Fibroblast of lung (primary cell): ENCODE measurements around the gene TRPC4AP. TPM values are rescaled to one million over a fixed set of nuclear protein-coding genes. Genes with fewer than 3 reads are reported as not detected.

Source experiments
- DNase-seq, 2 donors: peaks; one replicate each; pipeline versions ENCODE4 v3.0.0 to v3.0.0-alpha.2; 2010; ENCODE audit warnings: low read depth in 2 of 2
- H2AFZ ChIP-seq: 2 replicates; pipeline ENCODE4 v1.5.1; 2012; ENCODE audit warnings: low read length, control low read depth, inconsistent platforms
- H3K27ac ChIP-seq: 2 replicates; pipeline ENCODE4 v1.5.1; 2011; ENCODE audit warnings: low read length, control low read depth; ENCODE audit not compliant: insufficient read depth
- H3K27me3 ChIP-seq: 2 replicates; pipeline ENCODE4 v1.5.1; 2011; ENCODE audit warnings: mild to moderate bottlenecking, low read length; ENCODE audit not compliant: control insufficient read depth, insufficient read depth
- H3K36me3 ChIP-seq: 2 replicates; pipeline ENCODE4 v1.5.1; 2011; ENCODE audit warnings: low read length; ENCODE audit not compliant: control insufficient read depth, insufficient read depth
- H3K4me1 ChIP-seq: 2 replicates; pipeline ENCODE4 v1.5.1; 2011; ENCODE audit warnings: low read length; ENCODE audit not compliant: control insufficient read depth, insufficient read depth; ENCODE audit errors: extremely low read depth
- H3K4me2 ChIP-seq: 2 replicates; pipeline ENCODE4 v1.5.1; 2011; ENCODE audit warnings: low read length, control low read depth; ENCODE audit not compliant: insufficient read depth; ENCODE audit errors: extremely low read depth
- H3K4me3 ChIP-seq, 4 experiments: fragments of 200-600 bp in 1 of 4; sonication (generic) in 1 of 4; replicated peaks in 1 of 4; 2 replicates each; pipeline ENCODE4 v1.5.1; 2011 to 2016; ENCODE audit warnings: low read length in 4 of 4, low read depth in 3 of 4, mild to moderate bottlenecking in 3 of 4, control low read depth in 2 of 4, inconsistent platforms in 1 of 4, mixed read lengths in 1 of 4; ENCODE audit not compliant: insufficient read depth in 1 of 4; ENCODE audit errors: control extremely low read depth in 1 of 4
- H3K79me2 ChIP-seq: 2 replicates; pipeline ENCODE4 v1.5.1; 2012; ENCODE audit warnings: mild to moderate bottlenecking, low read length, inconsistent platforms; ENCODE audit not compliant: control insufficient read depth, insufficient read depth
- H3K9ac ChIP-seq: 2 replicates; pipeline ENCODE4 v1.5.1; 2011; ENCODE audit warnings: mild to moderate bottlenecking, low read length, control low read depth; ENCODE audit not compliant: insufficient read depth
- H3K9me3 ChIP-seq: 2 replicates; pipeline ENCODE4 v1.5.1; 2012; ENCODE audit warnings: low read depth, low read length; ENCODE audit not compliant: control insufficient read depth, insufficient read depth
- H4K20me1 ChIP-seq: 2 replicates; pipeline ENCODE4 v1.5.1; 2011; ENCODE audit warnings: low read length; ENCODE audit not compliant: control insufficient read depth, insufficient read depth; ENCODE audit errors: extremely low read depth
- CTCF ChIP-seq, 2 donors: IDR thresholded peaks in 1 of 2; conservative IDR thresholded peaks in 1 of 2; 1 replicate in 1 of 2; 2 replicates in 1 of 2; pipeline ENCODE4 v1.5.1; 2011 to 2012; ENCODE audit warnings: low read length in 2 of 2, control low read depth in 1 of 2, inconsistent platforms in 1 of 2, low read depth in 1 of 2, mild to moderate bottlenecking in 1 of 2
- EZH2 ChIP-seq: IDR thresholded peaks from 2 replicates; pipeline ENCODE4 v1.5.1; 2012; ENCODE audit warnings: low read length, control low read depth, mild to moderate bottlenecking; ENCODE audit errors: missing control alignments
- polyA plus RNA-seq, 2 donors: library from polyadenylated mRNA; depleted of rRNA in 1 of 2; stranded (reverse) in 1 of 2; unstranded in 1 of 2; fragments of >200 nt; gene quantifications; 2 replicates each; pipeline ENCODE4 v1.2.1, GENCODE V29; 2011 to 2012; ENCODE audit warnings: missing spikeins in 1 of 2
- total RNA-seq: library from RNA; depleted of rRNA; stranded (reverse); fragments of >200 nt; gene quantifications from 2 replicates; pipeline ENCODE4 v1.2.1, GENCODE V29; 2014

The TRPC4AP gene
- total and polyA plus RNA-seq, 2 donors (not counting 1 experiment from before 2014, with no cell fraction given), result 63.1 to 89.7 TPM

GRCh38 chr20:35006531-35006971, 86.1 kb downstream of the TRPC4AP start:
- TF ChIP-seq EZH2 (no peak), CTCF (conservative IDR thresholded peaks at IDR 0.05 in 1 of 2, IDR thresholded peaks at IDR 0.05 in 1 of 2; ENCODE audit: low read depth in 1 of 2, low read length in 2 of 2) (no peak)

GRCh38 chr20:35006009-35006408, 86.6 kb downstream of the TRPC4AP start:
- no peak overlapping the region for H3K9ac ChIP-seq
- H4K20me1 ChIP-seq, result no peaks in the 10 kb centered on the region
- no peaks in the 10 kb centered on the region for H3K4me1 ChIP-seq
- no peak overlapping the region for H3K4me2 ChIP-seq
- no peaks in the 10 kb centered on the region for H3K79me2 ChIP-seq
- H3K4me3 ChIP-seq, result no peak overlapping the region
- no peak for DNase-seq
- peaks cover 63% of the 10 kb centered on the region for H3K36me3 ChIP-seq
- TF ChIP-seq EZH2, result no peak
- TF ChIP-seq CTCF (conservative IDR thresholded peaks at IDR 0.05 in 1 of 2, IDR thresholded peaks at IDR 0.05 in 1 of 2; ENCODE audit: low read depth in 1 of 2, low read length in 2 of 2), result no peak
- H2AFZ ChIP-seq, result no peak overlapping the region
- H3K27ac ChIP-seq, result no peak overlapping the region
- no peaks in the 10 kb centered on the region for H3K27me3 ChIP-seq
- no peaks in the 10 kb centered on the region for H3K9me3 ChIP-seq

More at GRCh38 chr20:35006531-35006971, 86.1 kb downstream of the TRPC4AP start:
- no peak for DNase-seq
- H4K20me1 ChIP-seq, result no peaks in the 10 kb centered on the region
- no peak overlapping the region for H3K4me3 ChIP-seq
- no peak overlapping the region for H2AFZ ChIP-seq
- H3K4me1 ChIP-seq, result no peaks in the 10 kb centered on the region
- H3K36me3 ChIP-seq, result peaks cover 57% of the 10 kb centered on the region
- H3K27ac ChIP-seq, result no peak overlapping the region
- no peaks in the 10 kb centered on the region for H3K9me3 ChIP-seq
- no peak overlapping the region for H3K4me2 ChIP-seq
- no peak overlapping the region for H3K9ac ChIP-seq
- H3K27me3 ChIP-seq, result no peaks in the 10 kb centered on the region
- H3K79me2 ChIP-seq, result no peaks in the 10 kb centered on the region

- H2AFZ ChIP-seq, result no peak overlapping the region
- no peaks in the 10 kb centered on the region for H4K20me1 ChIP-seq
- no peak overlapping the region for H3K4me2 ChIP-seq
- no peak for DNase-seq
- H3K4me1 ChIP-seq, result no peaks in the 10 kb centered on the region
- TF ChIP-seq CTCF (conservative IDR thresholded peaks at IDR 0.05 in 1 of 2, IDR thresholded peaks at IDR 0.05 in 1 of 2; ENCODE audit: low read depth in 1 of 2, low read length in 2 of 2) (no peak), EZH2 (no peak)
- no peaks in the 10 kb centered on the region for H3K79me2 ChIP-seq
- H3K27ac ChIP-seq, result no peak overlapping the region
- H3K4me3 ChIP-seq, result no peak overlapping the region
- H3K36me3 ChIP-seq, result peaks cover 64% of the 10 kb centered on the region
- H3K9ac ChIP-seq, result no peak overlapping the region
- H3K27me3 ChIP-seq, result no peaks in the 10 kb centered on the region
- no peaks in the 10 kb centered on the region for H3K9me3 ChIP-seq
Observed at GRCh38 chr20:35005463-35005961, 87.1 kb downstream of the TRPC4AP start.
